HEK293 (cell line): ENCODE data around the gene HPGD.

Source experiments
- CTCF ChIA-PET: fragments of 350-600 bp; formaldehyde crosslinking; extraction: SDS; loops from one replicate; lab custom pipeline; 2021; ENCODE audit warnings: antibody characterized with exemption; lab: Yijun Ruan, JAX
- POLR2A ChIA-PET: fragments of 300-600 bp; formaldehyde crosslinking; extraction: SDS; loops from one replicate; lab custom pipeline; 2020; ENCODE audit warnings: antibody characterized with exemption, inconsistent platforms; lab: Yijun Ruan, JAX
- H3K27ac ChIP-seq: fragments of 200-500 bp; sonication (Bioruptor generic); 2 replicates; pipeline ENCODE4 v1.5.1; 2014; ENCODE audit warnings: low read depth, low read length, control low read depth, inconsistent platforms; ENCODE audit errors: extremely low read depth
- H3K36me3 ChIP-seq, 2 experiments: fragments of 200-500 bp in 1 of 2; sonication (Bioruptor generic) in 1 of 2; 1 replicate in 1 of 2; 2 replicates in 1 of 2; pipeline ENCODE4 v1.5.1; 2014 to 2017; ENCODE audit warnings: inconsistent platforms in 2 of 2, low read length in 2 of 2; ENCODE audit not compliant: control insufficient read depth in 2 of 2, insufficient read depth in 1 of 2
- H3K4me1 ChIP-seq: fragments of 200-500 bp; sonication (Bioruptor generic); 2 replicates; pipeline ENCODE4 v1.5.1; 2014; ENCODE audit warnings: mild to moderate bottlenecking, low read length, inconsistent platforms; ENCODE audit not compliant: control insufficient read depth, insufficient read depth
- H3K4me3 ChIP-seq: 2 replicates; pipeline ENCODE4 v1.5.1; 2011; ENCODE audit warnings: low read depth, mild to moderate bottlenecking, control low read depth, low read length, moderate library complexity
- H3K9me3 ChIP-seq: fragments of 200-500 bp; sonication (Bioruptor generic); 2 replicates; pipeline ENCODE4 v1.5.1; 2014; ENCODE audit warnings: low read depth, low read length, inconsistent platforms; ENCODE audit not compliant: control insufficient read depth, insufficient read depth
- FEZF1 ChIP-seq: fragments of 450-650 bp; formaldehyde crosslinking; IDR thresholded peaks from 2 replicates; pipeline ENCODE4 v1.5.1; 2016; ENCODE audit warnings: missing biosample characterization, missing genetic modification characterization
- GLI2 ChIP-seq: fragments of 450-650 bp; formaldehyde crosslinking; IDR thresholded peaks from 2 replicates; pipeline ENCODE4; 2017; ENCODE audit warnings: missing biosample characterization, missing genetic modification characterization, low read depth, borderline replicate concordance
- GLIS1 ChIP-seq: fragments of 450-650 bp; formaldehyde crosslinking; IDR thresholded peaks from 2 replicates; pipeline ENCODE4 v1.5.1; 2016; ENCODE audit warnings: missing biosample characterization, missing genetic modification characterization
- HOXA7 ChIP-seq: sonication (generic); formaldehyde crosslinking; IDR thresholded peaks from 2 replicates; pipeline ENCODE4 v1.8.1; 2022; ENCODE audit warnings: missing genetic modification reagents, borderline replicate concordance
- KLF10 ChIP-seq: fragments of 450-650 bp; IDR thresholded peaks from 2 replicates; pipeline ENCODE4 v1.5.1; 2018; ENCODE audit warnings: missing biosample characterization, mild to moderate bottlenecking, missing genetic modification characterization
- PRDM1 ChIP-seq: fragments of 450-650 bp; formaldehyde crosslinking; IDR thresholded peaks from 2 replicates; pipeline ENCODE4; 2016; ENCODE audit warnings: missing biosample characterization, missing genetic modification characterization
- SCRT1 ChIP-seq: fragments of 450-650 bp; formaldehyde crosslinking; IDR thresholded peaks from 2 replicates; pipeline ENCODE4 v1.5.1; 2016; ENCODE audit warnings: missing biosample characterization, missing genetic modification characterization, borderline replicate concordance
- SCRT2 ChIP-seq: fragments of 450-650 bp; formaldehyde crosslinking; IDR thresholded peaks from 2 replicates; pipeline ENCODE4 v1.5.1; 2016; ENCODE audit warnings: missing biosample characterization, missing genetic modification characterization
- ZNF155 ChIP-seq: fragments of 450-650 bp; formaldehyde crosslinking; IDR thresholded peaks from 2 replicates; pipeline ENCODE4 v1.5.1; 2016; ENCODE audit warnings: missing biosample characterization, missing genetic modification characterization
- ZNF211 ChIP-seq: fragments of 450-650 bp; formaldehyde crosslinking; IDR thresholded peaks from 2 replicates; pipeline ENCODE4 v1.5.1; 2016; ENCODE audit warnings: low read depth, missing biosample characterization, missing genetic modification characterization
- ZNF335 ChIP-seq: fragments of 450-650 bp; formaldehyde crosslinking; conservative IDR thresholded peaks from 2 replicates; pipeline ENCODE4 v1.5.1; 2016; ENCODE audit warnings: missing biosample characterization, missing genetic modification characterization
- ZNF391 ChIP-seq: fragments of 450-650 bp; formaldehyde crosslinking; IDR thresholded peaks from 2 replicates; pipeline ENCODE4 v1.5.1; 2016; ENCODE audit warnings: low read depth, missing biosample characterization, missing genetic modification characterization, borderline replicate concordance
- ZNF501 ChIP-seq: fragments of 450-650 bp; formaldehyde crosslinking; IDR thresholded peaks from 2 replicates; pipeline ENCODE4 v1.5.1; 2016; ENCODE audit warnings: missing biosample characterization, missing genetic modification characterization
- ZNF610 ChIP-seq: fragments of 450-650 bp; formaldehyde crosslinking; IDR thresholded peaks from 2 replicates; pipeline ENCODE4 v1.5.1; 2016; ENCODE audit warnings: missing biosample characterization, missing genetic modification characterization, borderline replicate concordance
- ZNF654 ChIP-seq: fragments of 450-650 bp; formaldehyde crosslinking; IDR thresholded peaks from 2 replicates; pipeline ENCODE4 v1.5.1; 2016; ENCODE audit warnings: low read depth, missing biosample characterization, missing genetic modification characterization
- ZNF830 ChIP-seq: fragments of 450-650 bp; IDR thresholded peaks from 2 replicates; pipeline ENCODE4 v1.5.0; 2018; ENCODE audit warnings: missing biosample characterization, missing genetic modification characterization, low read depth, mild to moderate bottlenecking, moderate library complexity
- ZXDB ChIP-seq: fragments of 450-650 bp; formaldehyde crosslinking; IDR thresholded peaks from 2 replicates; pipeline ENCODE4 v1.5.1; 2016; ENCODE audit warnings: missing biosample characterization, missing genetic modification characterization
- TF ChIP-seq, protein P1 (sequence below): fragments of 450-650 bp; formaldehyde crosslinking; IDR thresholded peaks from 2 replicates; pipeline ENCODE4 v1.5.1; 2016; ENCODE audit warnings: missing biosample characterization, missing genetic modification characterization
- TF ChIP-seq, protein P2 (sequence below): fragments of 450-650 bp; formaldehyde crosslinking; IDR thresholded peaks from 2 replicates; pipeline ENCODE4 v1.5.1; 2016; ENCODE audit warnings: missing biosample characterization, missing genetic modification characterization

HPGD gene

DNA sequence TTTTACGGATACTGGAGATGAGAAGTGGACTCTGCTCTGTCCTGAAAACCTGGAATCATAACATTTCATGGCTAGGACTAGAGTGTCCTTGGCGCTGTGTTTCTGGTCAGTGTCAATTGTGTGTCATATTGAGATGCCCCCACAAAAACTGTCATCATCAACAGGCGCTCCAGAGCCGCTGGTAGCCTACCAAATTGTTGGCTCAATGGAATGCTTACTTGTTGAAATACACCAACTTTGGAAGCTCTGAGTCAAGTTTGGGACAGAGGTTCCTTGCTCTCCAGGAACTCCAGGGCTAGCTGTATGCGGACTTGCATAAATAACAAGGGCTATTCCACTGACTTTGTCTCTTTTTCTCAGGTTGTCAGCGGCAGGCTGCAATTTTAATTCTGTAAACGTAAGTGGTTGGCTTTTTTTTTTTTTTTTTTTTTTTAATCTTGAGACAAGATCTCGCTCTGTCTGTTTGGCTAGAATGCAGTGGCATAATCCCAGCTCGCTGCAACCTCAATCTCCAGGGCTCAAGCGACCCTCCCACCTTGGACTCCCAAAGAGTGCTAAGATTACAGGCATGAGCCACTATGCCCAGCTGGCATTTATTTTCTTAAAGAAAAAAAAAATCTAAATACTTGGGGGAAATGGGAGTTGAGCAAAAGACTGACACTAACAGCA is 871 bp upstream of the HPGD start:
- peak overlapping the region; percentile 52 for H3K4me3 ChIP-seq
- no peaks in the 10 kb centered on the region; the same call in 1 of the 2 replicates for H3K4me1 ChIP-seq
- H3K27ac ChIP-seq = no peak overlapping the region
- H3K9me3 ChIP-seq = no peaks in the 10 kb centered on the region
- no peaks in the 10 kb centered on the region for H3K36me3 ChIP-seq
- ChIA-PET CTCF (no interaction called here), POLR2A (interaction anchor here (0.7 to 1.2 kb wide), 2 partner anchors 10 to 40 kb away, joined by 3 read pairs; no protein-coding TSS in a partner anchor)
- no peak for TF ChIP-seq ZXDB (tag by site-specific recombination)
- TF ChIP-seq, protein P1, sequence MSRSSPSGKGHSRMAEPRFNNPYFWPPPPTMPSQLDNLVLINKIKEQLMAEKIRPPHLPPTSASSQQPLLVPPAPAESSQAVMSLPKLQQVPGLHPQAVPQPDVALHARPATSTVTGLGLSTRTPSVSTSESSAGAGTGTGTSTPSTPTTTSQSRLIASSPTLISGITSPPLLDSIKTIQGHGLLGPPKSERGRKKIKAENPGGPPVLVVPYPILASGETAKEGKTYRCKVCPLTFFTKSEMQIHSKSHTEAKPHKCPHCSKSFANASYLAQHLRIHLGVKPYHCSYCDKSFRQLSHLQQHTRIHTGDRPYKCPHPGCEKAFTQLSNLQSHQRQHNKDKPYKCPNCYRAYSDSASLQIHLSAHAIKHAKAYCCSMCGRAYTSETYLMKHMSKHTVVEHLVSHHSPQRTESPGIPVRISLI (tag by site-specific recombination) = peak; percentile 32; the same call in 1 of the 2 replicates
- peak; percentile 61 for TF ChIP-seq ZNF335
- no peak for TF ChIP-seq ZNF830
- peak; percentile 79 for TF ChIP-seq SCRT2
- 0 out of 2 replicates have a peak, but pooled peaks have one; percentile 13 for TF ChIP-seq SCRT1 (tag by site-specific recombination)

DNA sequence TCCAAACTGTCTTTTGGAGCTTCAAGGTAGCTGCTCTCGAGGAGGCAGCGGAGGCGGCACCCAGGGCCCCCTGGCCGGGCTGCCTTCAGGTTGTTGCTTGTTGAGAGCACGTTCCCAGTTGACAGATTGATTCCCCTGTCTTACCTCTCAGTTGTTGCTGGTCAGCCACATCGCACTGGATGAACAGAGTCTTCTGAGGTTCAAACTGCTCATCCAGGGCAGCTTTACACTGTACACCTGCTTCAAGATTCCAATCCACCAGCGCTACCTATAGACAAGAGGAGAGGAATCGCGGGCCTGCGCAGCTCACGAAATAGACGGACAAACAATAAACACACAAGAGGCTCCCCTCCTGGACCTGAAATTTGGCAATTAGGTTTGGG is 497 bp downstream of the HPGD start:
- CTCF ChIA-PET = interaction anchor here (0.6 kb wide), 1 partner anchor 218 kb away, joined by 3 read pairs; no protein-coding TSS in a partner anchor
- H3K27ac ChIP-seq = peak overlapping the region; percentile 38; the same call in 1 of the 2 replicates

DNA sequence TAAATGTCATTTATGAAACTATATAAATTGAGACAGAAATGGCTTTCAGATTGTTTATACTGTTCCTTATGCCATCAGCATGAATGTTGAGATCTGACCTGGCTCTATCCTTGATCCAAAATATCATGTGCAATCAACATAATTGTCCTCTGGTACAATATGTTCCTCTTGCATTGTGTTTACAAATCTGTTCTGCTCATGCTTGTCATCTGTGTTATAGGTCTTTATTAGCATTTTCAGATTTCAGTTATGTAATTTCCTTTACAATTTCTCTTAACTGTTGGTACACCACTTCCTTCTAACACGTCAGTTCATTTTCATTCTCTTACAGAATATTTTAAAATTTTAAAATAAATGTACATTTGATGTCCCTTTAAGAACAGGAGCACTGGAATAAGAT is 1.6 kb downstream of the HPGD start:
- CTCF ChIA-PET = no interaction called here
- POLR2A ChIA-PET = no interaction called here
- H3K27ac ChIP-seq = no peak overlapping the region

More for the DNA sequence above, 497 bp downstream of the HPGD start:
- no peaks in the 10 kb centered on the region for H3K9me3 ChIP-seq
- TF ChIP-seq GLIS1 (tag by site-specific recombination) = 0 out of 2 replicates have a peak, but pooled peaks have one; percentile 14
- no peak for TF ChIP-seq ZNF391
- peak; percentile 58; the same call in 1 of the 2 replicates for TF ChIP-seq ZNF335
- TF ChIP-seq, protein P2, sequence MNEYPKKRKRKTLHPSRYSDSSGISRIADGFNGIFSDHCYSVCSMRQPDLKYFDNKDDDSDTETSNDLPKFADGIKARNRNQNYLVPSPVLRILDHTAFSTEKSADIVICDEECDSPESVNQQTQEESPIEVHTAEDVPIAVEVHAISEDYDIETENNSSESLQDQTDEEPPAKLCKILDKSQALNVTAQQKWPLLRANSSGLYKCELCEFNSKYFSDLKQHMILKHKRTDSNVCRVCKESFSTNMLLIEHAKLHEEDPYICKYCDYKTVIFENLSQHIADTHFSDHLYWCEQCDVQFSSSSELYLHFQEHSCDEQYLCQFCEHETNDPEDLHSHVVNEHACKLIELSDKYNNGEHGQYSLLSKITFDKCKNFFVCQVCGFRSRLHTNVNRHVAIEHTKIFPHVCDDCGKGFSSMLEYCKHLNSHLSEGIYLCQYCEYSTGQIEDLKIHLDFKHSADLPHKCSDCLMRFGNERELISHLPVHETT = no peak
- TF ChIP-seq ZNF654 (tag by site-specific recombination) = no peak
- TF ChIP-seq ZNF501 (tag by site-specific recombination) = 0 out of 2 replicates have a peak, but pooled peaks have one; percentile 26
- TF ChIP-seq, all 188 proteins: peak for 3
- Histone ChIP-seq H3K4me1 (no peaks in the 10 kb centered on the region; the same call in 1 of the 2 replicates), H3K4me3 (peak overlapping the region; percentile 52), H3K36me3 (no peaks in the 10 kb centered on the region)
- POLR2A ChIA-PET = interaction anchor here (0.9 to 1.2 kb wide), 2 partner anchors 14 to 39 kb away, joined by 3 to 4 read pairs; no protein-coding TSS in a partner anchor

More for the DNA sequence above, 1.6 kb downstream of the HPGD start:
- no peak for TF ChIP-seq FEZF1 (tag by site-specific recombination)
- no peak for TF ChIP-seq ZNF211 (tag by site-specific recombination)
- no peak for TF ChIP-seq SCRT1 (tag by site-specific recombination)
- no peak for TF ChIP-seq GLI2 (tag by site-specific recombination)
- no peak for TF ChIP-seq HOXA7 (CRISPR knock-in tag)
- no peak for TF ChIP-seq ZNF610 (tag by site-specific recombination)
- no peak for TF ChIP-seq KLF10
- TF ChIP-seq ZNF155 (tag by site-specific recombination) = no peak
- TF ChIP-seq PRDM1 (tag by site-specific recombination) = no peak
- Histone ChIP-seq H3K9me3 (no peaks in the 10 kb centered on the region), H3K4me1 (no peaks in the 10 kb centered on the region; the same call in 1 of the 2 replicates), H3K4me3 (no peak overlapping the region), H3K36me3 (no peaks in the 10 kb centered on the region)
